Sigmoid colon (tissue), 4 donors: ENCODE results near the gene AP3S1.

ENCODE experiments used
- CTCF ChIP-seq, 4 experiments: fragments of 450-650 bp in 3 of 4; fragments of 200-600 bp in 1 of 4; IDR thresholded peaks; one replicate each; pipeline ENCODE4 v1.5.1; 2016 to 2019; ENCODE audit warnings: antibody characterized with exemption in 4 of 4, mild to moderate bottlenecking in 3 of 4, moderate library complexity in 2 of 4
- POLR2A ChIP-seq, 2 donors: fragments of 450-650 bp; IDR thresholded peaks; one replicate each; pipeline ENCODE4 v1.6.1; 2016; ENCODE audit warnings: antibody characterized with exemption in 2 of 2, mild to moderate bottlenecking in 2 of 2, moderate library complexity in 2 of 2
- POLR2AphosphoS5 ChIP-seq, 4 donors: sonication (generic); formaldehyde crosslinking; IDR thresholded peaks; one replicate each; pipeline ENCODE4 v1.6.1; 2017; ENCODE audit warnings: antibody characterized with exemption in 4 of 4

GRCh38 chr5:115842952-115843351 lies 1.2 kb downstream of the AP3S1 start:
- TF ChIP-seq CTCF (IDR thresholded peaks at IDR 0.05), result no peak
- no peak for TF ChIP-seq POLR2A (IDR thresholded peaks at IDR 0.05)
- TF ChIP-seq POLR2AphosphoS5 (IDR thresholded peaks at IDR 0.05), result no peak
